ENCODE data around the gene TEX53.

TEX53 gene

GRCh38 chr9:114657705-114658104 lies at the start of gene TEX53:
TSS of gene TEX53 (minus strand) at chr9:114657805. CDS start at chr9:114657774, 31 bp downstream.
- DNase-seq = no peak

- no peak for DNase-seq
Observed at GRCh38 chr9:114706711-114707110, 49.1 kb upstream of the TEX53 start.

- no peak for DNase-seq
Observed at GRCh38 chr9:114701988-114702387, 44.4 kb upstream of the TEX53 start.

- no peak for DNase-seq
Observed at GRCh38 chr9:114697951-114698351, 40.3 kb upstream of the TEX53 start.

- DNase-seq = peak; percentile 37
Observed at GRCh38 chr9:114696814-114697544, 39.4 kb upstream of the TEX53 start.

GRCh38 chr9:114695948-114696347 lies 38.3 kb upstream of the TEX53 start:
- DNase-seq = no peak

- DNase-seq = no peak
Observed at GRCh38 chr9:114694719-114695269, 37.2 kb upstream of the TEX53 start.

GRCh38 chr9:114694146-114694545 lies 36.5 kb upstream of the TEX53 start:
- no peak for DNase-seq

GRCh38 chr9:114693248-114693855 lies 35.7 kb upstream of the TEX53 start:
- no peak for DNase-seq

- DNase-seq = no peak
Observed at GRCh38 chr9:114691956-114692295, 34.3 kb upstream of the TEX53 start.

GRCh38 chr9:114691046-114691955 lies 33.7 kb upstream of the TEX53 start:
- DNase-seq = peak; percentile 55

- no peak for DNase-seq
Observed at GRCh38 chr9:114690308-114690707, 32.7 kb upstream of the TEX53 start.

GRCh38 chr9:114689813-114690212 lies 32.2 kb upstream of the TEX53 start:
- no peak for DNase-seq

GRCh38 chr9:114688909-114689610 lies 31.5 kb upstream of the TEX53 start:
- DNase-seq = no peak

- no peak for DNase-seq
Observed at GRCh38 chr9:114688379-114688778, 30.8 kb upstream of the TEX53 start.

GRCh38 chr9:114687034-114687433 lies 29.4 kb upstream of the TEX53 start:
- no peak for DNase-seq

- peak; percentile 40 for DNase-seq
Observed at GRCh38 chr9:114685951-114686350, 28.3 kb upstream of the TEX53 start.

GRCh38 chr9:114684036-114684435 lies 26.4 kb upstream of the TEX53 start:
- DNase-seq = no peak

- no peak for DNase-seq
Observed at GRCh38 chr9:114682846-114683245, 25.2 kb upstream of the TEX53 start.

GRCh38 chr9:114681594-114682332 lies 24.2 kb upstream of the TEX53 start, which contains the start of gene TEX48:
TSS of gene TEX48 (minus strand) at chr9:114682192. CDS start at chr9:114671723, 10,469 bp downstream.
- DNase-seq = peak; percentile 84

- no peak for DNase-seq
Observed at GRCh38 chr9:114680259-114681001, 22.8 kb upstream of the TEX53 start.

Measured in CD4-positive, alpha-beta T cell treated with Interleukin-21 for 1 hour (primary cell).